IMR-90 (cell line): Measurements from ENCODE around the gene TTL. TPM values are rescaled to one million over a fixed set of nuclear protein-coding genes. Genes with fewer than 3 reads are reported as not detected.
"Not testable (repeated sequence)": the region's sequence is repeated elsewhere in the genome, so short reads cannot be mapped to it uniquely, and the experiment has no call there.

Experiments
- ATAC-seq: fragments of 200-7000 bp; cut with Tn5 transposase; 2 replicates; pipeline ENCODE4 v1.9.1; 2020; ENCODE audit warnings: low read depth, mild to moderate bottlenecking, moderate library complexity
- BruUV-seq: library from RNA; stranded (reverse); fragments of 400-500 nt; replicated peaks from 2 replicates; lab custom pipeline; 2021; lab: Mats Ljungman, UMichigan
- CTCF ChIA-PET: fragments of 300-600 bp; formaldehyde crosslinking; extraction: SDS; loops from one replicate; lab custom pipeline; 2021; ENCODE audit warnings: antibody characterized with exemption; lab: Yijun Ruan, JAX
- POLR2A ChIA-PET: fragments of 300-600 bp; sonication (Branson Sonifier 250); formaldehyde crosslinking; loops from one replicate; lab custom pipeline; 2022; ENCODE audit warnings: antibody characterized with exemption; ENCODE audit not compliant: unreplicated experiment; lab: Charles Lee
- DNase-seq: peaks from one replicate; pipeline ENCODE4 v3.0.0; 2013
- H2AFZ ChIP-seq: replicated peaks from 2 replicates; pipeline ENCODE3; 2013; ENCODE audit warnings: low read length, mild to moderate bottlenecking; ENCODE audit not compliant: poor library complexity
- H2AK5ac ChIP-seq: 2 replicates; pipeline ENCODE4 v1.6.1; 2013; ENCODE audit warnings: low read depth, low read length, inconsistent platforms
- H2AK9ac ChIP-seq: replicated peaks from 2 replicates; pipeline ENCODE3; 2013; ENCODE audit warnings: mild to moderate bottlenecking, low read depth, low read length, moderate library complexity; ENCODE audit not compliant: poor library complexity
- H2BK120ac ChIP-seq: 2 replicates; pipeline ENCODE4 v1.6.1; 2013; ENCODE audit warnings: low read depth, low read length, inconsistent platforms
- H2BK15ac ChIP-seq: 3 replicates; pipeline ENCODE4 v1.6.1; 2013; ENCODE audit warnings: low read depth, low read length, inconsistent platforms
- H2BK20ac ChIP-seq: 2 replicates; pipeline ENCODE4 v1.6.1; 2013; ENCODE audit warnings: low read depth, mild to moderate bottlenecking, inconsistent platforms, low read length, moderate library complexity
- H2BK5ac ChIP-seq: 2 replicates; pipeline ENCODE4 v1.6.1; 2013; ENCODE audit warnings: mild to moderate bottlenecking, low read depth, low read length, inconsistent platforms; ENCODE audit not compliant: poor library complexity, severe bottlenecking
- H3K14ac ChIP-seq: replicated peaks from 2 replicates; pipeline ENCODE4 v1.6.1; 2013; ENCODE audit warnings: low read depth, low read length, inconsistent platforms
- H3K18ac ChIP-seq: 2 replicates; pipeline ENCODE4 v1.6.1; 2013; ENCODE audit warnings: low read depth, low read length, control low read depth
- H3K23ac ChIP-seq: 2 replicates; pipeline ENCODE4 v1.6.1; 2013; ENCODE audit warnings: low read depth, low read length, inconsistent platforms
- H3K27ac ChIP-seq: 2 replicates; pipeline ENCODE4 v1.5.1; 2013; ENCODE audit warnings: mild to moderate bottlenecking, control low read depth, low read length; ENCODE audit not compliant: insufficient read depth
- H3K27me3 ChIP-seq: 2 replicates; pipeline ENCODE4 v1.6.1; 2013; ENCODE audit warnings: low read length; ENCODE audit not compliant: control insufficient read depth, insufficient read depth
- H3K36me3 ChIP-seq: 2 replicates; pipeline ENCODE4 v1.6.1; 2013; ENCODE audit warnings: low read length, mixed read lengths; ENCODE audit not compliant: control insufficient read depth, insufficient read depth
- H3K4ac ChIP-seq: 2 replicates; pipeline ENCODE4 v1.6.1; 2013; ENCODE audit warnings: low read depth, low read length, inconsistent platforms
- H3K4me1 ChIP-seq: 2 replicates; pipeline ENCODE4 v1.6.1; 2013; ENCODE audit warnings: low read length, mixed read lengths; ENCODE audit not compliant: control insufficient read depth, insufficient read depth
- H3K4me2 ChIP-seq: 2 replicates; pipeline ENCODE4 v1.6.1; 2013; ENCODE audit warnings: low read depth, mild to moderate bottlenecking, control low read depth, low read length, moderate library complexity
- H3K4me3 ChIP-seq: 2 replicates; pipeline ENCODE4 v1.5.1; 2013; ENCODE audit warnings: low read depth, mild to moderate bottlenecking, control low read depth, low read length, moderate library complexity; ENCODE audit not compliant: insufficient read depth
- H3K56ac ChIP-seq: 2 replicates; pipeline ENCODE4 v1.6.1; 2013; ENCODE audit warnings: low read length, inconsistent platforms; ENCODE audit not compliant: insufficient read depth; ENCODE audit errors: extremely low read depth
- H3K79me1 ChIP-seq, 2 experiments: 2 replicates each; pipeline ENCODE4 v1.6.1; 2013; ENCODE audit warnings: low read length in 2 of 2, inconsistent platforms in 1 of 2, low read depth in 1 of 2
- H3K9ac ChIP-seq: 2 replicates; pipeline ENCODE4 v1.6.1; 2013; ENCODE audit warnings: low read depth, low read length, control low read depth
- H3K9me1 ChIP-seq: 2 replicates; pipeline ENCODE4 v1.6.1; 2013; ENCODE audit warnings: low read length, inconsistent platforms; ENCODE audit not compliant: insufficient read depth
- H3K9me3 ChIP-seq: 2 replicates; pipeline ENCODE4 v1.6.1; 2013; ENCODE audit warnings: low read length; ENCODE audit not compliant: control insufficient read depth, insufficient read depth
- H4K20me1 ChIP-seq: 2 replicates; pipeline ENCODE4 v1.6.1; 2013; ENCODE audit warnings: low read length, inconsistent platforms; ENCODE audit not compliant: insufficient read depth
- H4K5ac ChIP-seq: 2 replicates; pipeline ENCODE4 v1.6.1; 2013; ENCODE audit warnings: mild to moderate bottlenecking, low read depth, low read length, control low read depth
- H4K8ac ChIP-seq, 2 experiments: 2 replicates each; pipeline ENCODE4 v1.6.1; 2013; ENCODE audit warnings: low read depth in 2 of 2, low read length in 2 of 2, control low read depth in 1 of 2, inconsistent platforms in 1 of 2
- H4K91ac ChIP-seq: 2 replicates; pipeline ENCODE4 v1.6.1; 2013; ENCODE audit warnings: low read depth, low read length, inconsistent platforms; ENCODE audit not compliant: insufficient read depth
- WGBS, 2 experiments: methylation state at CpG; one replicate each; pipeline versions ENCODE4 v1.1.5 to v1.1.7; 2013; ENCODE audit warnings: missing lambda C conversion rate in 2 of 2; ENCODE audit not compliant: insufficient read length in 1 of 2; ENCODE audit errors: extremely low coverage in 2 of 2; 5-methylcytosine and 5-hydroxymethylcytosine counted together
- dilution Hi-C: fragments of 300-500 bp; cut with HindIII; formaldehyde crosslinking; loops from one replicate; pipeline ENCODE4 v1.14.3; 2018; ENCODE audit warnings: low sequenced_read_pairs; ENCODE audit not compliant: unreplicated experiment
- in situ Hi-C: fragments of 300-500 bp; cut with MboI; formaldehyde crosslinking; loops from 3 replicates; pipeline ENCODE4 v1.14.3; 2019; ENCODE audit warnings: low sequenced_read_pairs, inconsistent platforms, mixed read lengths
- intact Hi-C: fragments of 100-400 bp; cut with micrococcal nuclease; formaldehyde crosslinking; loops from 2 replicates; pipeline ENCODE4 v1.10.0; 2022
- polyA plus RNA-seq, 3 experiments: library from polyadenylated mRNA; depleted of rRNA; stranded (reverse); fragments of >200 nt; gene quantifications; 2 replicates each; pipeline ENCODE4 v1.2.3, GENCODE V29; 2012; ENCODE audit warnings: low replicate concordance in 1 of 3
- total RNA-seq: library from RNA; depleted of rRNA; stranded (reverse); fragments of >200 nt; gene quantifications from 2 replicates; pipeline ENCODE4 v1.2.3, GENCODE V29; 2012

The TTL gene
- total and polyA plus RNA-seq, 2 of the 4 experiments (the other 2 are of a cell fraction) = 18.2 to 36.2 TPM

- BruUV-seq, H3K23ac ChIP-seq, H3K27ac ChIP-seq, CTCF ChIA-PET, H2BK15ac ChIP-seq, H2BK120ac ChIP-seq, in situ Hi-C loops, H3K79me1 ChIP-seq, H2AK5ac ChIP-seq, H3K4me2 ChIP-seq, intact Hi-C loops, H3K18ac ChIP-seq, H4K20me1 ChIP-seq, H2BK5ac ChIP-seq, H2BK20ac ChIP-seq, H4K91ac ChIP-seq, H3K9ac ChIP-seq, H3K14ac ChIP-seq, H3K4me3 ChIP-seq, H2AFZ ChIP-seq, H3K9me3 ChIP-seq, POLR2A ChIA-PET, H3K4me1 ChIP-seq, ATAC-seq, H3K56ac ChIP-seq, H3K9me1 ChIP-seq, H3K4ac ChIP-seq, dilution Hi-C loops, H3K27me3 ChIP-seq, DNase-seq, H2AK9ac ChIP-seq, H4K8ac ChIP-seq, H4K5ac ChIP-seq: not testable (repeated sequence)
- H3K36me3 ChIP-seq = peaks cover 31% of the 10 kb centered on the region
- no CpG with 5 or more reads among the region's 5 CpGs for WGBS, 2 experiments
These were observed 84.6 kb downstream of the TTL start for GRCh38 chr2:112566508-112566907.
